NCI-H2171 treated with DMSO at 0.1 percent for 48 hours (cell line): ENCODE results near the gene ABCC2.
"Not testable (repeated sequence)": the region's sequence is repeated elsewhere in the genome, so short reads cannot be mapped to it uniquely, and the experiment has no call there.

Experiments
- DNase-seq: peaks from one replicate; lab custom pipeline; 2025; lab: John Stamatoyannopoulos, UW

The ABCC2 gene

DNA sequence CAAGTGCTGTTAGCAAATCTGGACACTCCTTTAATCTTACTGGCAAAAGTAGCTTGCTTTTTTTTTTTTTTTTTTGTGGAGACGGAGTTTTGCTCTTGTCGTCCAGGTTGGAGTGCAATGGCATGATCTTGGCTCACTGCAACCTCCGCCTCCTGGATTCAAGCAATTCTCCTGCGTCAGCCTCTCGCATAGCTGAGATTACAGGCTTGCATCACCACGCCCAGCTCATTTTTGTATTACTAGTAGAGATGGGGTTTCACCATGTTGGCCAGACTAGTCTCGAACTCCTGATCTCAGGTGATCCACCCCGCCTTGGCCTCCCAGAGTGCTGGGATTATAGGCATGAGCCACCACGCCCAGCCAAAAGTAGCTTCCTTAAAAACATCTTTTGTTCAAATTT lies 112.6 kb downstream of the ABCC2 start:
- not testable (repeated sequence) for DNase-seq

DNA sequence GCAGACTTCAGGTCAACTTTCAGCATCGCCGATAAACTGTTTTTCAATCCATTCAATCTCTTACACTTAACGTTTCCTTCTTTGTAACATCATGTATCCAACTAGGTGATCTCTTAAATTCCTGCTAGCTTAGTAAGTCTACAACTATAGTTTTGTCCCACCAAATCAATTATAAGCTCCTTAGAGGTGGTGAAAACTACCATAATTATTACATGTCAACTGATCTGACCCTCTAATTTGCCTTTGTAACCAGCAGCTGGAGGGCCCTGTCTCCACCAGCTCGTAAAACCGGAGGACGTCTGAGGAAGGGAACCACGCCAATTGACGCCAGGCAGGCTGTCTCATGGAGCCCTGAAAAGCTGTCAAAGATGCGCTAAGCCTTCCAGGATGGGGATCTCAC lies 113.4 kb downstream of the ABCC2 start:
- no peak for DNase-seq
